ENCODE data around the gene TP53BP1. TPM values are rescaled to one million over a fixed set of nuclear protein-coding genes. Genes with fewer than 3 reads are reported as not detected.

TP53BP1 gene
- total and polyA plus RNA-seq, 2 of the 13 experiments (the other 11 are each of a cell fraction or from before 2014, with no cell fraction given), result 17.1 to 17.4 TPM

- TF ChIP-seq ZNF142 (CRISPR knock-in tag; IDR thresholded peaks at IDR 0.05) (no peak; the same call in 1 of the 2 replicates), STAT6 (CRISPR knock-in tag; IDR thresholded peaks at IDR 0.05; ENCODE audit: borderline replicate concordance) (no peak), NR2C2 (CRISPR knock-in tag; IDR thresholded peaks at IDR 0.05; ENCODE audit: borderline replicate concordance) (peak; percentile 38; the same call in 1 of the 2 replicates), SETDB1 (CRISPR knock-in tag; IDR thresholded peaks at IDR 0.05; ENCODE audit: borderline replicate concordance) (no peak), HNRNPUL1 (IDR thresholded peaks at IDR 0.05; ENCODE audit: low read depth, low read length) (no peak), ZNF841 (CRISPR knock-in tag; IDR thresholded peaks at IDR 0.05; ENCODE audit: borderline replicate concordance) (no peak), ZNF367 (CRISPR knock-in tag; IDR thresholded peaks at IDR 0.05; ENCODE audit: borderline replicate concordance) (no peak), RNF2 (conservative IDR thresholded peaks at IDR 0.05; ENCODE audit: low read depth) (no peak), FLYWCH1 (CRISPR knock-in tag; IDR thresholded peaks at IDR 0.05) (no peak), HNRNPLL (IDR thresholded peaks at IDR 0.05; ENCODE audit: low read depth, low read length, poor library complexity, severe bottlenecking) (peak; percentile 68), AKAP8 (CRISPR knock-in tag; IDR thresholded peaks at IDR 0.05) (no peak), ZNF672 (CRISPR knock-in tag; IDR thresholded peaks at IDR 0.05) (no peak), ZFP82 (CRISPR knock-in tag; IDR thresholded peaks at IDR 0.05; ENCODE audit: borderline replicate concordance) (no peak), ZFYVE20 (CRISPR knock-in tag; IDR thresholded peaks at IDR 0.05; ENCODE audit: borderline replicate concordance, low read depth) (no peak), ZNF674 (CRISPR knock-in tag; IDR thresholded peaks at IDR 0.05; ENCODE audit: low read depth) (no peak), EP300 (IDR thresholded peaks at IDR 0.05; ENCODE audit: low read depth in 2 of 2, low read length in 2 of 2) (no peak), EP300 (CRISPR knock-in tag; IDR thresholded peaks at IDR 0.05; ENCODE audit: borderline replicate concordance) (no peak)
Observed at GRCh38 chr15:43492673-43493601, at the start of gene TP53BP1 (continued).

Measured in HepG2 (cell line).